ENCODE measurements around the gene VWA3B.

The VWA3B gene

DNA sequence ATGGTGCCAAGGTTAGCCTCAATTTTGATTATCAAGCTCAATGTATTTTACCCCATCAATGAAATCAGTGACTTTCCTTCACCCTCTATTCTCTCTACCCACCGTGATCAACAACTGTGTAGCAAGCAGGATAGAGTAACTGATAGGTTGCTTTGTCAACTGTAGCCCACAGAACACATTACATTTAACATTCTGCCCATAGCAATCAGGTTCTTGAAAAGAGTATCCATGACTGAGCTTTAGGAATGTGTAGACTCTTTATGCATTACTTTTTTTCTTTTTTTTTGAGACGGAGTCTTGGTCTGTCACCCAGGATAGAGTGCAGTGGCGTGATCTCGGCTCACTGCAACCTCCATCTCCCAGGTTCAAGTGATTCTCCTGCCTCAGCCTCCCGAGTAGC is 19.8 kb upstream of the VWA3B start:
- DNase-seq (ENCODE audit: low read depth, low spot score): no peak
- no peaks in the 10 kb centered on the region for H3K4me1 ChIP-seq (ENCODE audit: insufficient read depth, insufficient read length)
- H3K27me3 ChIP-seq (ENCODE audit: insufficient read depth, insufficient read length): no peaks in the 10 kb centered on the region
- H3K9ac ChIP-seq (ENCODE audit: insufficient read length, low read depth): no peak overlapping the region
- H3K4me3 ChIP-seq (ENCODE audit: insufficient read length, low read depth): no peak overlapping the region
- H3K9me3 ChIP-seq (ENCODE audit: insufficient read depth, low read length): no peaks in the 10 kb centered on the region
- H3K36me3 ChIP-seq (ENCODE audit: insufficient read depth, insufficient read length, low read length): no peaks in the 10 kb centered on the region
- TF ChIP-seq YY1 (IDR thresholded peaks at IDR 0.05; ENCODE audit: insufficient read depth, insufficient read length): no peak
- no peak for TF ChIP-seq ZNF274 (IDR thresholded peaks at IDR 0.05; ENCODE audit: low read depth, low read length)
- TF ChIP-seq SUZ12 (IDR thresholded peaks at IDR 0.05; ENCODE audit: extremely low read depth, insufficient read depth, insufficient read length): no peak

DNA sequence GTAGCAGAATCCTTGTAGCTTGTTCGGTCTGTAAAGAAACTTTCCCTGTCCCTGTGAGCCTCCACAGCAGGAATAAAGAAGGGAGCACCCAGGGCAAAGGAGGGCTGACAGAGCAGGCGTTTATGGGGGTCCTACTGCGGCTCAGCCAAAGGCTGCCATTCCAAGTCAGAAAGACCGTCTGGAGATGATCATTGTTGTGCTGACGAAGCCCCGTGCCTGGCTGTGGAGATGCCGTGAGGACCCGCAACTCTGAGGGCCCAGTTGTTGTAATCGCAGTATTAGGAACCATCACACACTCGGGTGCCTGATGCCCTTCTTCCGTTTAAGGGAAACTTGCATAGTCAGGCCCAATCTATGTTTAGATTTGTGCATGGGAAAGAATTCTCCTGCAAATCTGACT is 16.9 kb upstream of the VWA3B start:
- Histone ChIP-seq H3K4me3 (ENCODE audit: insufficient read length, low read depth) (no peak overlapping the region), H3K4me1 (ENCODE audit: insufficient read depth, insufficient read length) (no peaks in the 10 kb centered on the region), H3K36me3 (ENCODE audit: insufficient read depth, insufficient read length, low read length) (no peaks in the 10 kb centered on the region), H3K27me3 (ENCODE audit: insufficient read depth, insufficient read length) (no peaks in the 10 kb centered on the region), H3K9ac (ENCODE audit: insufficient read length, low read depth) (no peak overlapping the region), H3K9me3 (ENCODE audit: insufficient read depth, low read length) (no peaks in the 10 kb centered on the region)
- no peak for DNase-seq (ENCODE audit: low read depth, low spot score)
- TF ChIP-seq YY1 (IDR thresholded peaks at IDR 0.05; ENCODE audit: insufficient read depth, insufficient read length): no peak
- no peak for TF ChIP-seq SUZ12 (IDR thresholded peaks at IDR 0.05; ENCODE audit: extremely low read depth, insufficient read depth, insufficient read length)
- no peak for TF ChIP-seq ZNF274 (IDR thresholded peaks at IDR 0.05; ENCODE audit: low read depth, low read length)

DNA sequence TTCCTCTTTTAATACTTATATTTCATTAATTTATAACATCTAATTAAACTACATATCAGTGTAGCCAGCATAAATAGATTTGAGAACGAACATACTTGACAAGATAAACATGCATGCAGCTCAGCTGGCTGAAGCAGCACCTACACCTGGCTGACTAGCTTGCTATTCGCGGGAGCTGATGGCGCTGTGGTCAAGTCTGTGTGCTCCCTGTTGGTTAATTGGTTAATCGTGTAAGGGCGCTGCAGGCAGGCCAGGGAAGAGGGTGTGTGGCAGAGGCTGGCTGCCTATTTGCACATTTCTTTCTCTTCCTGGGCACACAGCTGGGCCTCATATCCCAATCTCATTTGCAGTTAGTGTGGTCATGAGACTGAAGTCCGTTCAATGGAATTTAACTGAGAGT is 14.5 kb upstream of the VWA3B start:
- Histone ChIP-seq H3K9ac (ENCODE audit: insufficient read length, low read depth) (no peak overlapping the region), H3K4me1 (ENCODE audit: insufficient read depth, insufficient read length) (no peaks in the 10 kb centered on the region), H3K4me3 (ENCODE audit: insufficient read length, low read depth) (no peak overlapping the region), H3K27me3 (ENCODE audit: insufficient read depth, insufficient read length) (no peaks in the 10 kb centered on the region), H3K9me3 (ENCODE audit: insufficient read depth, low read length) (no peaks in the 10 kb centered on the region), H3K36me3 (ENCODE audit: insufficient read depth, insufficient read length, low read length) (no peaks in the 10 kb centered on the region)
- no peak for DNase-seq (ENCODE audit: low read depth, low spot score)
- TF ChIP-seq SUZ12 (IDR thresholded peaks at IDR 0.05; ENCODE audit: extremely low read depth, insufficient read depth, insufficient read length): no peak

DNA sequence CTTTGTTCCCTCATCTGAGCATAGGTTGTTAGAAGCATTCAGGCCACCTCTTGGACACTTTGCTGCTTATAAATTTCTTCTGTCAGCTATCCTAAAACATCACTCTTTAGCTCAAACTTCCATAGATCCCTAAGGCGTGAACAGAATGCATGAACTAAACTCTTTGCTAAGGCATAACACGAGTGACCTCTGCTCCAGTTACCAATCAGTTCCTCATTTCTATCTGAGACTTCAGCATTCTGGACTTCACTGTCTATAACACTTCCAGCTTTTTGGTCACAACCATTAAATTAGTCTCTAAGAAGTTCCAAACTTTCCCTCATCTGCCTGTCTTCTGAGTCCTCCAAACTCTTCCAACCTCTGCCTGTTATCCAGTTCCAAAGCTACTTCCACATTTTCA is 8.3 kb upstream of the VWA3B start:
- H3K9me3 ChIP-seq (ENCODE audit: insufficient read depth, low read length): peaks cover 11% of the 10 kb centered on the region; the same call in 1 of the 2 replicates
- H3K9ac ChIP-seq (ENCODE audit: insufficient read length, low read depth): no peak overlapping the region
- H3K36me3 ChIP-seq (ENCODE audit: insufficient read depth, insufficient read length, low read length): no peaks in the 10 kb centered on the region
- H3K4me3 ChIP-seq (ENCODE audit: insufficient read length, low read depth): no peak overlapping the region
- H3K4me1 ChIP-seq (ENCODE audit: insufficient read depth, insufficient read length): no peaks in the 10 kb centered on the region
- no peak for TF ChIP-seq ZNF274 (IDR thresholded peaks at IDR 0.05; ENCODE audit: low read depth, low read length)
- no peaks in the 10 kb centered on the region for H3K27me3 ChIP-seq (ENCODE audit: insufficient read depth, insufficient read length)
- no peak for DNase-seq (ENCODE audit: low read depth, low spot score)

- H3K9ac ChIP-seq (ENCODE audit: insufficient read length, low read depth): no peak overlapping the region
- peaks cover 43% of the 10 kb centered on the region for H3K27me3 ChIP-seq (ENCODE audit: insufficient read depth, insufficient read length)
- H3K9me3 ChIP-seq (ENCODE audit: insufficient read depth, low read length): no peaks in the 10 kb centered on the region
- no peak overlapping the region for H3K4me3 ChIP-seq (ENCODE audit: insufficient read length, low read depth)
- TF ChIP-seq YY1 (IDR thresholded peaks at IDR 0.05; ENCODE audit: insufficient read depth, insufficient read length): no peak
- TF ChIP-seq SUZ12 (IDR thresholded peaks at IDR 0.05; ENCODE audit: extremely low read depth, insufficient read depth, insufficient read length): no peak
- no peak for TF ChIP-seq ZNF274 (IDR thresholded peaks at IDR 0.05; ENCODE audit: low read depth, low read length)
- DNase-seq (ENCODE audit: low read depth, low spot score): no peak
- H3K36me3 ChIP-seq (ENCODE audit: insufficient read depth, insufficient read length, low read length): no peaks in the 10 kb centered on the region
- H3K4me1 ChIP-seq (ENCODE audit: insufficient read depth, insufficient read length): peaks cover 3% of the 10 kb centered on the region
Observed at GRCh38 chr2:98084151-98084868, 2.7 kb upstream of the VWA3B start.

DNA sequence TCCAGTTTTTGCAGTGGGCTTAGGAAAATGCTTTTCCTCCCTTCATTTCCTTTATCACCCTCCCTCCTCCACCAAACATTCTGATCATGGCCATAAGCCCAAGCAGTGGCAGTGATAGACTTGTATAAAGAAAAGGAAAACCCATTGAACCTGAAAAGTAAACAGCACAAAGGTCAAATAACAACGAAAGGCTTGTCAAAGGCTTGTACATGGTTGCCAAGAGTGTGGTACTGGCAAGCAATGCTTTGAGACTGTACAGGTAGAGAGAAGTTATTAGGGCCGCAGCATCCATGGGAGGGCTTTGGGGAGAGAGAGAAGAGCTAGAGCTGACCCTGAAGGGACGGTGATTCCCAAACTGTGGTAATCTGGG is 2.1 kb upstream of the VWA3B start:
- Histone ChIP-seq H3K9me3 (ENCODE audit: insufficient read depth, low read length) (no peaks in the 10 kb centered on the region), H3K27me3 (ENCODE audit: insufficient read depth, insufficient read length) (peaks cover 43% of the 10 kb centered on the region), H3K36me3 (ENCODE audit: insufficient read depth, insufficient read length, low read length) (no peaks in the 10 kb centered on the region), H3K4me1 (ENCODE audit: insufficient read depth, insufficient read length) (peaks cover 3% of the 10 kb centered on the region), H3K9ac (ENCODE audit: insufficient read length, low read depth) (no peak overlapping the region), H3K4me3 (ENCODE audit: insufficient read length, low read depth) (no peak overlapping the region)
- DNase-seq (ENCODE audit: low read depth, low spot score): no peak
- TF ChIP-seq SUZ12 (IDR thresholded peaks at IDR 0.05; ENCODE audit: extremely low read depth, insufficient read depth, insufficient read length): no peak
- no peak for TF ChIP-seq ZNF274 (IDR thresholded peaks at IDR 0.05; ENCODE audit: low read depth, low read length)
- TF ChIP-seq YY1 (IDR thresholded peaks at IDR 0.05; ENCODE audit: insufficient read depth, insufficient read length): no peak

GRCh38 chr2:98085649-98086048 is 1.3 kb upstream of the VWA3B start:
- peaks cover 43% of the 10 kb centered on the region for H3K27me3 ChIP-seq (ENCODE audit: insufficient read depth, insufficient read length)
- peaks cover 3% of the 10 kb centered on the region for H3K4me1 ChIP-seq (ENCODE audit: insufficient read depth, insufficient read length)
- no peaks in the 10 kb centered on the region for H3K9me3 ChIP-seq (ENCODE audit: insufficient read depth, low read length)
- no peak overlapping the region for H3K4me3 ChIP-seq (ENCODE audit: insufficient read length, low read depth)
- H3K36me3 ChIP-seq (ENCODE audit: insufficient read depth, insufficient read length, low read length): no peaks in the 10 kb centered on the region
- TF ChIP-seq YY1 (IDR thresholded peaks at IDR 0.05; ENCODE audit: insufficient read depth, insufficient read length): no peak
- TF ChIP-seq ZNF274 (IDR thresholded peaks at IDR 0.05; ENCODE audit: low read depth, low read length): no peak
- TF ChIP-seq SUZ12 (IDR thresholded peaks at IDR 0.05; ENCODE audit: extremely low read depth, insufficient read depth, insufficient read length): no peak
- H3K9ac ChIP-seq (ENCODE audit: insufficient read length, low read depth): no peak overlapping the region
- no peak for DNase-seq (ENCODE audit: low read depth, low spot score)

Measured in NT2/D1 (cell line).